Erythroblast (primary cell): ENCODE measurements around the gene PCYT2.

Experiments
- DNase-seq, 2 experiments: peaks; one replicate each; lab custom pipeline; 2025; lab: John Stamatoyannopoulos, UW
- GATA1 ChIP-seq: IDR thresholded peaks from 2 replicates; pipeline ENCODE4 v1.6.1; 2011; ENCODE audit warnings: low read depth, mild to moderate bottlenecking, control low read depth, low read length, moderate library complexity
- POLR2A ChIP-seq: IDR thresholded peaks from 2 replicates; pipeline ENCODE4 v1.6.1; 2011; ENCODE audit warnings: mild to moderate bottlenecking, low read length

Gene PCYT2

GRCh38 chr17:81907219-81908145, 3.7 kb downstream of the PCYT2 start:
- DNase-seq = no peak
- TF ChIP-seq GATA1 = no peak

GRCh38 chr17:81906476-81907218, 4.6 kb downstream of the PCYT2 start:
- DNase-seq = no peak

GRCh38 chr17:81905993-81906392, 5.2 kb downstream of the PCYT2 start:
- TF ChIP-seq POLR2A (no peak), GATA1 (no peak)
- no peak for DNase-seq

More at GRCh38 chr17:81906476-81907218, 4.6 kb downstream of the PCYT2 start:
- TF ChIP-seq GATA1 (no peak), POLR2A (no peak)

GRCh38 chr17:81905424-81905875, 5.7 kb downstream of the PCYT2 start:
- DNase-seq = no peak
- TF ChIP-seq GATA1 (no peak), POLR2A (no peak)

- TF ChIP-seq GATA1 = no peak
- TF ChIP-seq POLR2A = no peak
- DNase-seq = no peak
Observed at GRCh38 chr17:81904600-81905423, 6.4 kb downstream of the PCYT2 start.

GRCh38 chr17:81903896-81904599, 7.2 kb downstream of the PCYT2 start:
- no peak for TF ChIP-seq POLR2A
- TF ChIP-seq GATA1 = no peak
- no peak for DNase-seq

- no peak for DNase-seq
- TF ChIP-seq GATA1 (no peak), POLR2A (no peak)
Observed at GRCh38 chr17:81903415-81903831, 7.8 kb downstream of the PCYT2 start.

GRCh38 chr17:81902653-81903414, 8.4 kb downstream of the PCYT2 start:
- TF ChIP-seq GATA1 = no peak
- no peak for TF ChIP-seq POLR2A
- DNase-seq = no peak

GRCh38 chr17:81902023-81902652, 9.1 kb downstream of the PCYT2 start, which contains the start of gene NPB:
Gene NPB, plus strand, starts transcription at chr17:81902238. Its CDS starts 40 bp downstream, at chr17:81902278.
- DNase-seq = peak; percentile 74 to 81
- TF ChIP-seq GATA1 (no peak), POLR2A (peak; percentile 4)

- DNase-seq = no peak
- TF ChIP-seq GATA1 (no peak), POLR2A (peak; percentile 28)
Observed at GRCh38 chr17:81901167-81902022, 9.8 kb downstream of the PCYT2 start.
